HG02763 (cell line): Measurements from ENCODE around the gene OSBPL6.

Experiments
- ATAC-seq: cut with Tn5 transposase; IDR thresholded peaks from one replicate; pipeline ENCODE4 v1.9.1; 2021; ENCODE audit warnings: mild to moderate bottlenecking, moderate library complexity; ENCODE audit not compliant: unreplicated experiment

The OSBPL6 gene

DNA sequence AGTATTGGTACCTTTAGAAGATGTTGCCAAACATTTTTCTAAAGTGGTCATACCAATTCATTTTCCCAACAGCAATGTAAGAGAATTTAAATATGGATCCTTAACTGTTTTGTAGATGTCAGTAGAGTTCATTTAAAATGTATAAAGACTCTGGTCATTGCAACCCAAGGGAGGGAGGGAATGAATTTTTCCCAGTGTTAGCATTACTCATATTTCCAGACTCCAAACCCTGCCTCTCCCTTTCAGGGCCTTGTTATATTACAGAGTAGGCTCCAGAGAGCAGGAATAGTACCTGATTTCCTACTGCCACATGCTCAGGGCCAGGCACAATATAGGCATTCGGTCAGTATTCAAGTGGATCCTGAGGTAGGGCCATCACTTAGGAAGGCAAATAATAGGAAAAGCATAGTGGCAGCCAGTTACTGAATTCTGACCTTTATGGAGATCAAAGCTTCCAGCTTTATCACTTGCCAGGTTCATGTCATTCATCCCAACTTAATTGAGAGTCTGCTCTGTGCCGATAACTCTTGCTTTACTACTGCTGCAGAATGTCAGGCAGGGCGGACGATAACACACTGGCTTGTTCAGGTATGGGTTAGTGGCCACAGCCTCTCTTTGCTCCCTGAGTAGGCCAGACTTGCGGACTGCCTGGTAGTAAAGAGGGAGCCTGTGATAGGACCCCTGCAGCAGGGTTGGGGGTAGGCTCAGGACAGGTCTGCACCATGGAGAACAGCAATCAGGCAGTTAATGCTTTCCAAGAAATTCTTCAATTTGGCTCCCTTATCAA, 75.3 kb downstream of the OSBPL6 start:
- no peak for ATAC-seq

DNA sequence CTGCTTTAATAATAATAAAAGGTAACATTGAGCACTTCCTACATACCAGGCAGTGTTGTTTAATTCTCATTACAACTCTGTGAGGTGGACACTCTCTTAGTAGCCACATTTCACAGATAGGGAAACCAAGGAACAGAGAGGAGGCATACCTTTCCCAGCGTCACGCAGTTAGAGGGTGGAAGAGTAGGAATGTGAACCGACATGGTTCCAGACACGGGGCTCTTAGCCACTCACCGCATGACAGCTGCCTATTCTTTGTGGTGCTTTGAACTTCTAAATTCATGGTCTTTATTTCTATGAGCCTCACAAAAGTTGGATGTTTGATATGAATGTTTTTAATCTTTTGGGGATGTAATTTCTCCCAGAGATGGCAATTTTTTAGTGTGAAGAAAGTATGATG, 76.0 kb downstream of the OSBPL6 start:
- no peak for ATAC-seq

- no peak for ATAC-seq
These were observed 76.8 kb downstream of the OSBPL6 start for GRCh38 chr2:178271094-178271493.

- no peak for ATAC-seq
These were observed 77.5 kb downstream of the OSBPL6 start for GRCh38 chr2:178271629-178272333.

- no peak for ATAC-seq
These were observed 79.6 kb downstream of the OSBPL6 start for GRCh38 chr2:178273787-178274360.

DNA sequence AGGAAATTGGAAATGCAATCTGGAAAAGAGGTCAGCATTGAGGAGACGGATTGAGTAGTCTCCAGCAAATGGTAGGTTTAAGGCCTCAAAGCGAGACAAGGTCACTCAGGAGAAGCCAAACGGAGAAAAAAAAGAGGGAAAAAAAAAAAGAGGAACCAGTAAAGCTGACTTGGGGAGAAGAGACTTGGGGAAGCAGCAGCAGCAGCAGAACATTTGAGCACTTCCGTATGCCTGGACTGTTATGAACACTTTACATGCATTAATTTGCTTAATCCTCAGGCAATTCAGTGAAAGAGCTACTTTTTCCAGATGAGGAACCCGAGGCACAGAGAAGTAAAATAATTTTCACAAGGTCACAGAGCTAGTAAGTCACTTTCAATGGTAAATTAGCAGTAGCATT, 81.3 kb downstream of the OSBPL6 start:
- no peak for ATAC-seq

- ATAC-seq = no peak
These were observed 83.5 kb downstream of the OSBPL6 start for GRCh38 chr2:178277741-178278197.

GRCh38 chr2:178279142-178279541, 84.8 kb downstream of the OSBPL6 start:
- no peak for ATAC-seq

- no peak for ATAC-seq
These were observed 85.3 kb downstream of the OSBPL6 start for GRCh38 chr2:178279636-178280035.

- ATAC-seq = no peak
These were observed 86.0 kb downstream of the OSBPL6 start for GRCh38 chr2:178280244-178280852.

DNA sequence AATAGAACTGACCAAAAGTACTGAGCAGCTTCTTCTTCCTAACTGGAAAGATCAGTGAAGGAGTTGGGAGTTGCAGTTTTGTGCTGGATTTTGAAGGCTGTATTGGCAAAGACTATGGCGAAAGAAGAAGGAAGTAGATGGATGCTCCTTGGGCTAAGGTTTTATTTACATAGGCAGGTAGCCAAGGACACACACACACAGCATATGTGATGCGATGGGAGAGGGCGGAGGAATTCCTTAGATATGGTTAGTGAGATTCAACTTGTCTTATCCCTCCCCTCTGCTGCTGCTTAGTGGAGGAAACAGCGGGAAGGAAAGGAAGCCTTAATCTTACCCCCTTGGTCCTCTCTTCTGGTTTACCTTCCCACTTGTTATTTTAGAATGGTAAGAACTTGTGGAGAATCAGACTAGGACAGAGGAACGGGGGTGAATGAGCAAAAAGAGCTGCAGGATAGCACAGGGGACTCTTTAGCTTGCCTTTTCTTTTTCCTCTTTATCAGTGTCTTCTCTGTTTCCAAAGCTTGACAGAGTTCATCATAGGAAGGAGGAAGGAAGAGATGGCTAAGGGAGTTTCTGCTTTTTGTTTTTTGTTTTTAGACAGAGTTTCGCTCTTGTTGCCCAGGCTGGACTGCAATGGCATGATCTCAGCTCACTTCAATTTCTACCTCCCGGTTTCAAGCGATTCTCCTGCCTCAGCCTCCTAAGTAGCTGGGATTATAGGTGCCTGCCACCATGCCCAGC, 87.9 kb downstream of the OSBPL6 start:
- no peak for ATAC-seq

DNA sequence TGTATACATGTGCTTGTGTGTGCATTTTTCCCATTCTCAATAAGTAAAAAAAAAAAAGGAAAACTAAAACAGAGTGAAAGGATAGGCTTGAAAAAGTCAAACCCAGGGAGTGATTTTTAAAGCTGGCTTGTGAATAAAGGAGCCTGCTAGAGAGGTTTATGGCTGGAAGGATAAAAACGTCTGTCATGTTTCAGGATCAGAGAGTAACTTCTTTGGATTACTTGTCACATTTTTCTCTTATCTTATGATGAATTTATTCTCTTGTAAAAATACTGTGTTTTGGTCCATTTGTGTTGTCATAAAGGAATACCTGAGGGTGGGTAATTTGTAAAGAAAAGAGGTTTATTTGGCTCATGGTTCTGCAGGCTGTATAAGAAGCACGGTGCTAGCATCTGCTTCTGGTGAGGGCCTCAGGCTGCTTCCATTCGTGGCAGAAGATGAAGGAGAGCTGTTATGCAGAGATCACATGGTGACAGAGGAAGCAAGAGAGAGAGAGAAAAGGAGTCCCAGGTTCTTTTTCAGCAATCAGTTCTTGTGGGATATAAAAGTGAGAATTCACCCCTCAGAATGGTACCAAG, 89.1 kb downstream of the OSBPL6 start:
- no peak for ATAC-seq

- ATAC-seq = no peak
These were observed 90.4 kb downstream of the OSBPL6 start for GRCh38 chr2:178284613-178285286.

- ATAC-seq = no peak
These were observed 90.9 kb downstream of the OSBPL6 start for GRCh38 chr2:178285287-178285615.

GRCh38 chr2:178286636-178287035, 92.3 kb downstream of the OSBPL6 start:
- ATAC-seq = no peak

- ATAC-seq = no peak
These were observed 93.5 kb downstream of the OSBPL6 start for GRCh38 chr2:178287652-178288344.

GRCh38 chr2:178291703-178292102, 97.4 kb downstream of the OSBPL6 start:
- ATAC-seq = no peak

GRCh38 chr2:178292586-178292985, 98.3 kb downstream of the OSBPL6 start:
- no peak for ATAC-seq

DNA sequence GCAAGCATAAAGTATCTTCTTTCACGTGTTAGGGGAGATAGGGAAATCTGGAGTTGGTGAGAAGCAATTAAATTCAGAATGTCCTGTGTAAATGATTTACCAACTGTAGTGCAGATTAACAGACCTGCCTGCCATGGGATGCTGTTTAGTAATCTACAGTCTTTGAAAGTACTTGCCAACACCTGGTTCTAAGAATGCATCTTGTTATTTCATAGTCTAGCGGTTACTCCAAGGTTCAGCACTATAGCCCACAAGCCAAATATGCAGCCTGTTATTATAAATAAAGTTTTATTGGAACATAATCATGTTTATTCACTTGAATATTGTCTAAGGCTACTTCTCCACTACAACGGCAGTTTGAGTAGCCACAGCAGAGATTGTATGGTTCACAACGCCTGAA, 100.8 kb downstream of the OSBPL6 start:
- ATAC-seq = no peak
